C4-2B (cell line): Measurements from ENCODE around the gene ARMC2.
"Not testable (repeated sequence)": the region's sequence is repeated elsewhere in the genome, so short reads cannot be mapped to it uniquely, and the experiment has no call there.

ENCODE experiments used
- H3K27ac ChIP-seq: fragments of 450-650 bp; 2 replicates; pipeline ENCODE4 v1.5.1; 2017
- ZFX ChIP-seq: fragments of 450-650 bp; IDR thresholded peaks from 2 replicates; pipeline ENCODE4 v1.6.1; 2017
- TF ChIP-seq, protein P1 (sequence below): fragments of 450-650 bp; conservative IDR thresholded peaks from 2 replicates; pipeline ENCODE4 v1.5.1; 2017; ENCODE audit warnings: mild to moderate bottlenecking

The ARMC2 gene

DNA sequence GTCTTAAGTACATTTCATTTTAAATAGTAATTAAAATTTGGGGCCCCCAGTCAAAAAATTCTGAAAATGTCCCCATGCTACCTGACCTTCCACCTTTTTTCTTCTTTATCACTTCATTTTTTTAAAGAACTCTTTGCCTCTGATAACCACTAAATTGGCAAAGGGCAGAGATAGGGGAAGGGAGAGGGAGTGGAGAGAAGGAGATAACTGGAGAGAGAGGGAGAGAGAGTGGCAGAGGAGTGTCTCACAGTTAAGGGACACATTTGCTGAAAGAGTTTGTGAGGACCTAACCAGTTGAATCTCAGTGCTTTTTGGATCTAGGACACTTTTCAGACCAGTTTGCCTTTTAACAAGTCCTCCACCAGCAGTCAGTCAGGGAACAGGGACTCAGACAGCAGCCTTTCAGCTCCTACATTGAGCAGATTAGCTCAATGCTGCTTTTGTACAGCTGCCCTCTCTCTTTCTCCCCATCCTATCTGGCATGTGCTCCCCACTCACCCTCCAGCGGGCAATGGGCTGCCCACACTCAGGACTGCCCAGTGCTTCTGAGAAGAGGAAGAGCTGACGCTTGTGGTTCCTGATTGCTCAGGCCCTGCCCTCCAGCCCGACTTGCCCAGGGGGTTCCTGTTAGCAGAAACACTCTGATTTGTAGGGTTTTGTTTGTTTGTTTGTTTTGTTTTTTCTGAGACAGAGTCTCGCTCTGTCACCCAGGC is 14.4 kb downstream of the ARMC2 start:
- no peak for TF ChIP-seq ZFX
- TF ChIP-seq, protein P1, sequence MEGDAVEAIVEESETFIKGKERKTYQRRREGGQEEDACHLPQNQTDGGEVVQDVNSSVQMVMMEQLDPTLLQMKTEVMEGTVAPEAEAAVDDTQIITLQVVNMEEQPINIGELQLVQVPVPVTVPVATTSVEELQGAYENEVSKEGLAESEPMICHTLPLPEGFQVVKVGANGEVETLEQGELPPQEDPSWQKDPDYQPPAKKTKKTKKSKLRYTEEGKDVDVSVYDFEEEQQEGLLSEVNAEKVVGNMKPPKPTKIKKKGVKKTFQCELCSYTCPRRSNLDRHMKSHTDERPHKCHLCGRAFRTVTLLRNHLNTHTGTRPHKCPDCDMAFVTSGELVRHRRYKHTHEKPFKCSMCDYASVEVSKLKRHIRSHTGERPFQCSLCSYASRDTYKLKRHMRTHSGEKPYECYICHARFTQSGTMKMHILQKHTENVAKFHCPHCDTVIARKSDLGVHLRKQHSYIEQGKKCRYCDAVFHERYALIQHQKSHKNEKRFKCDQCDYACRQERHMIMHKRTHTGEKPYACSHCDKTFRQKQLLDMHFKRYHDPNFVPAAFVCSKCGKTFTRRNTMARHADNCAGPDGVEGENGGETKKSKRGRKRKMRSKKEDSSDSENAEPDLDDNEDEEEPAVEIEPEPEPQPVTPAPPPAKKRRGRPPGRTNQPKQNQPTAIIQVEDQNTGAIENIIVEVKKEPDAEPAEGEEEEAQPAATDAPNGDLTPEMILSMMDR, result no peak
- no peak overlapping the region for H3K27ac ChIP-seq

DNA sequence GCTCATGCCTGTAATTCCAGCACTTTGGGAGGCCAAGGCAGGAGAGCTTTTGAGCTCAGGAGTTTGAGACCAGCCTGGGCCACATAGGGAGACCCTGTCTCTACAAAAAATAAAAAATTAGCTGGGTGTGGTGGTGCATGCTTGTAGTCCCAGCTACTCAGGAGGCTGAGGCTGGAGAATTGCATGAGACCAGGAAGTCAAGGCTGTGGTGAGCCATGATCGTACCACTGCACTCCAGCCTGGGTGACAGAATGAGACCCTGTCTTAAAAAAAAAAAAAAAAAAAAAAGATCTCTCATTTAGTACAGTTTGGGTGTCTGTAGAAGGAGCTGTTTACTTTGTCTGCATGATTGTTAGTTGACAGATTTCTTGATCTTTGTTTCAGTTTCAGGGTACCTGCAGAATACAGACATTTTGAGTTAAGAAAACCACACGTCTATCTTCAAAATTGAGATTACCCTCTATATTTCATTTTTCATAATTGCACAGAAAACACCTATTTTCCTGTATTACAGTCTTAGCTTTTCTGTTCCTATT is 17.6 kb downstream of the ARMC2 start:
- not testable (repeated sequence) for H3K27ac ChIP-seq

DNA sequence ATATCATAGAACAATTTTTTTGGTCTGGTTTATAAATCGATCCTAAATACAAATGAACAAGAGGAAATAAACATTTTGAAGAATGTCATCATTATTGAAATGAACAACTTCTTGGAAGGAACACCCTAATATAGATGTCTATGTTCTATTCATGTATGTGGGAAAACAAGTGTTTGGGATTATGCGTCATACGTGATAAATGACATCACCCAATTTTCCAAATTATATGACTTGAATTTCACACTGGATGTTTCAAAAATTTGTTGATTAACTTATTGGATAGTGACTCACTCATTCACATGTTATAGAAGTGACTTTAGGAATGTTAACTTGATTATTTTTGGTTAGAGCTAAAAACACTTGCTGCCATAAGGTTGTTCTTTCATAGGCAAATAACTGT is 18.6 kb downstream of the ARMC2 start:
- TF ChIP-seq, protein P1, result no peak
- TF ChIP-seq ZFX, result no peak
- H3K27ac ChIP-seq, result no peak overlapping the region

DNA sequence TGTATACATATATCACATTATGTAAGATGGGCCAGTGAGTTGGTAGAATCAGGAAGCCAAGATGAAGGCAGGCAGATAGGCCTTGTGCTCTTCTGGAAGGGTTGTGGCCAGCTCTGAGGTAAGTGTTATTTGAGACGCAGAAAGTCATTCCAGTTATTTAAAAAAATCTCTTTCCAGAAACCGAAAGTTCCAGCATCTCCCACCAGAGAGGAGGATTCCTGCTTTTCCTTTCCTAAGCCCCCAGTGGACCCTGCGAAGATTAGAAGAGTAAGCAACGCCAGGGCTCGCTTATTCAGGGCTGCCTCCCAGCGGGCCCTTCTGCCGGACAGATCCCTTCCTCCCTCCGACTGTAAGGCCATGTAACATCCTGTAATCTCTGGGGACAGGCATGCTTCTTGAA is 20.4 kb downstream of the ARMC2 start:
- H3K27ac ChIP-seq, result no peak overlapping the region
- no peak for TF ChIP-seq ZFX
- TF ChIP-seq, protein P1, result no peak

DNA sequence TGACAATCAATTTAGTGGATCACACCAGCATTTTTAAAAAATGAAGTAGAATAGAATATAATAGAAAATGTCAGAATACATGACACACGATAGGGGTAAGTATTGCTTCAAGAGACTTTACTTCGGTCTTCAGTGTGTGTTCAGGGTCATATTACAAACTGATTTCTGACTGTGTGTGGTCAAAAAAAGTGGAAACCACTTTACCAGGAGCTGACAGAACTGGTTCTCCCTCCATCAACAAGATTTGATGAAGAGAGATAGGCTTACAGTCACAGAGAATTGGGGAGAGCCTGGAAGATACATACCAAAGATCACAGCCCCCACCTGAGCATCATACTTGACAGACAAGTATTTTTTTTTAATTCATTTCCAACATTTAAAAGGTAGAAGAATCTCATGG is 21.7 kb downstream of the ARMC2 start:
- H3K27ac ChIP-seq, result no peak overlapping the region
- TF ChIP-seq, protein P1, result no peak
- TF ChIP-seq ZFX, result no peak

DNA sequence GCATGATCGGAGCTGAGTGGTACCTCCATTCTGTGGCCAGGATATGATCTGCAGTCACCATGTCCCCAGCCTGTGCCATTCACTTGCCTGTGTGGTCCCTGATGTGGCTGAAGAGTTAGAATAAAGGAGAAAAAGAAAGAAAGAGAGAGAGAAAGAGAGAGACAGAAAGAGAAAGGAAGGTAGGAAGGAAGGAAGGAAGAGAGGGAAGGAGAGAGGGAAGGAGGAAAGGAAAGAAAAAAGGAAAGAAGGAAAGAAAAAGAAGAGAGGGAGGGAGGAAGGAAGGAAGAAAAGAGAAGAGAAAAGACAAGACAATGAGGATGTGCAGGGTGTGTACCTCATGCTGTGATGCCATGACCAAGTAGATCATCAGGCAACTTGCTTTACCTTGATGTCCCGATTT is 22.1 kb downstream of the ARMC2 start:
- H3K27ac ChIP-seq, result no peak overlapping the region
- no peak for TF ChIP-seq ZFX
- TF ChIP-seq, protein P1, result no peak

DNA sequence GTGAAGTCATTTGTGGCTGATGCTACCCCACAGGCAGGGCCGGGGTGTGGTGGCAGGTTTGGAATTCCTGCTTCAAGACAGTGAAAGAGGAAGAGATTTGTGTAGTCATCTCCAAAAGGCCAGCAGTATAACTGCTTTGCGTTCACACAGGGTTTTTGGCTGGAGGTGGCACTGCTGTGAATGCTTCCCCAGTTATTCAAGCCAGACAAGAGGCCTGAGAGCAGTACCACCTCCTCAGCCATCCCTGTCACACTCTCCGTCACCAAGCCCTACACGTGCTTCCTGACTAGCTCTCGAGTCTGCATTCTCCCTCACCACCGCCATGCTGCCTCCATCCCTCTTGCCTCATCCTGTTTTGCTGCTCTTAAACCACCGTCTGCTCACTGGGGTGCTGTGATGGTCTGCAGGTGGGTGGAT is 23.9 kb downstream of the ARMC2 start:
- TF ChIP-seq, protein P1, result no peak
- no peak overlapping the region for H3K27ac ChIP-seq

DNA sequence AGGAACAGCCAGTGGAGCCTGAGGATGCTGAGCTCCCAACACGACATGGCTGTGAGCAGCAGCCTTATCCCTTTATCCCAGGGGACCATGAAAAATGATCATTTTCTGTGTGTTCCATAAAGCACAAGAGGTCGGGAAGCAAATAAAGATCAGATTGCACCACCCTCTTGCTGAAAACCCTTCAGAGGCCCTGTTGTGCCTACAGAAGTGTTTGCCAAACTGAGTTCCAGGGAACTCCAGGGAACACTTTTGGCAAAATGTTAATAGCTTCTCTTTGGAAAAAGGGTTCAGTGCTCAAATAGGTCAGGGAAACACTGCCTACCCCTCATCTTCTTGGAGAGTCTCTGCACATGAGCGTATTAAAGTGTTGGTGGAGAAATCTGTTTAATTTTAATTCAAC is 24.4 kb downstream of the ARMC2 start:
- H3K27ac ChIP-seq, result no peak overlapping the region
- no peak for TF ChIP-seq ZFX
- TF ChIP-seq, protein P1, result no peak
